Progenitor cell of endocrine pancreas (in vitro differentiated cells): ENCODE results near the gene ADM. TPM values are rescaled to one million over a fixed set of nuclear protein-coding genes. Genes with fewer than 3 reads are reported as not detected.

Experiments used
- DNase-seq: peaks from one replicate; pipeline ENCODE4 v3.0.0; 2021; ENCODE audit warnings: low spot score; ENCODE audit not compliant: unreplicated experiment
- H3K27ac Mint-ChIP-seq: 2 replicates; pipeline ENCODE4 v1.8.0; 2021; ENCODE audit warnings: mild to moderate bottlenecking, moderate library complexity, mixed read lengths
- H3K27me3 Mint-ChIP-seq: 2 replicates; pipeline ENCODE4 v1.8.0; 2021; ENCODE audit warnings: mixed read lengths
- H3K36me3 Mint-ChIP-seq: 2 replicates; pipeline ENCODE4 v1.8.0; 2022; ENCODE audit warnings: mixed read lengths; ENCODE audit not compliant: insufficient read depth
- H3K4me1 Mint-ChIP-seq: 2 replicates; pipeline ENCODE4 v1.8.0; 2021; ENCODE audit warnings: low read depth, mixed read lengths
- H3K4me3 Mint-ChIP-seq: 2 replicates; pipeline ENCODE4 v1.8.0; 2021; ENCODE audit warnings: low read depth, mild to moderate bottlenecking, moderate library complexity, mixed read lengths
- H3K9me3 Mint-ChIP-seq: 2 replicates; pipeline ENCODE4 v1.8.0; 2021; ENCODE audit warnings: low read depth, mixed read lengths
- CTCF ChIP-seq: fragments of 200-600 bp; sonication (generic); IDR thresholded peaks from one replicate; pipeline ENCODE4 v1.5.0; 2021; ENCODE audit warnings: antibody characterized with exemption, mild to moderate bottlenecking; ENCODE audit not compliant: unreplicated experiment
- total RNA-seq: library from RNA; stranded (reverse); gene quantifications from 2 replicates; pipeline ENCODE4 v1.2.1, GENCODE V29; 2021

The ADM gene
- total RNA-seq, 1 donor from 2014 or later: 8.4 TPM

- Mint-ChIP-seq H3K27me3 (peaks cover 78% of the 10 kb centered on the region), H3K9me3 (no peaks in the 10 kb centered on the region), H3K4me3 (peak overlapping the region; percentile 93), H3K4me1 (peaks cover 26% of the 10 kb centered on the region), H3K27ac (peak overlapping the region; percentile 70), H3K36me3 (no peaks in the 10 kb centered on the region)
- TF ChIP-seq CTCF: no peak
- DNase-seq: no peak
Observed at GRCh38 chr11:10305262-10305963, 540 bp downstream of the ADM start.

GRCh38 chr11:10305964-10306918 is 1.4 kb downstream of the ADM start:
- Mint-ChIP-seq H3K4me3 (peak overlapping the region; percentile 93), H3K4me1 (peaks cover 27% of the 10 kb centered on the region), H3K27ac (peak overlapping the region; percentile 70), H3K36me3 (no peaks in the 10 kb centered on the region), H3K27me3 (peaks cover 74% of the 10 kb centered on the region), H3K9me3 (no peaks in the 10 kb centered on the region)
- no peak for TF ChIP-seq CTCF
- DNase-seq: no peak

- DNase-seq: no peak
- Mint-ChIP-seq H3K27me3 (peaks cover 74% of the 10 kb centered on the region), H3K4me1 (peaks cover 25% of the 10 kb centered on the region), H3K4me3 (peak overlapping the region; percentile 93), H3K9me3 (no peaks in the 10 kb centered on the region), H3K36me3 (no peaks in the 10 kb centered on the region), H3K27ac (peak overlapping the region; percentile 13)
- TF ChIP-seq CTCF: no peak
Observed at GRCh38 chr11:10307022-10307399, 2.1 kb downstream of the ADM start.

GRCh38 chr11:10307400-10308200 is 2.7 kb downstream of the ADM start:
- no peaks in the 10 kb centered on the region for H3K36me3 Mint-ChIP-seq

More at GRCh38 chr11:10307400-10308200, 2.7 kb downstream of the ADM start:
- H3K27me3 Mint-ChIP-seq: peaks cover 74% of the 10 kb centered on the region
- peak; percentile 100 for TF ChIP-seq CTCF
- no peaks in the 10 kb centered on the region for H3K9me3 Mint-ChIP-seq
- peak; percentile 75 for DNase-seq
- H3K27ac Mint-ChIP-seq: no peak overlapping the region
- H3K4me1 Mint-ChIP-seq: peaks cover 22% of the 10 kb centered on the region
- H3K4me3 Mint-ChIP-seq: peak overlapping the region; percentile 93
